SU-DHL-6 (cell line): Measurements from ENCODE around the gene ZFYVE9.

Experiments
- H2AFZ ChIP-seq: fragments of 200-600 bp; sonication (generic); 2 replicates; pipeline ENCODE4 v1.6.1; 2014; ENCODE audit warnings: low read depth, mild to moderate bottlenecking, moderate library complexity, mixed read lengths, antibody characterized with exemption, low read length; ENCODE audit not compliant: severe bottlenecking
- H3F3A ChIP-seq: fragments of 200-600 bp; shearing (Covaris generic); 2 replicates; pipeline ENCODE4 v1.6.0; 2016; ENCODE audit warnings: antibody characterized with exemption, mild to moderate bottlenecking; ENCODE audit not compliant: insufficient read depth
- H3K27ac ChIP-seq: fragments of 200-600 bp; sonication (generic); 2 replicates; pipeline ENCODE4 v1.5.1; 2016; ENCODE audit warnings: low read depth, mild to moderate bottlenecking, low read length, moderate library complexity, mixed read lengths
- H3K27me3 ChIP-seq: fragments of 200-600 bp; sonication (generic), shearing (Covaris generic); 2 replicates; pipeline ENCODE4 v1.6.0; 2014; ENCODE audit warnings: mild to moderate bottlenecking, low read length
- H3K36me3 ChIP-seq: fragments of 200-600 bp; sonication (generic); 2 replicates; pipeline ENCODE4 v1.6.1; 2014; ENCODE audit warnings: mild to moderate bottlenecking, low read length, mixed read lengths
- H3K4me2 ChIP-seq: fragments of 300-600, 200-600 bp; shearing (Covaris generic), sonication (generic); 2 replicates; pipeline ENCODE4 v1.6.0; 2014; ENCODE audit warnings: low read length, low read depth, mild to moderate bottlenecking; ENCODE audit not compliant: poor library complexity, severe bottlenecking
- H3K4me3 ChIP-seq: fragments of 200-600 bp; sonication (generic); 2 replicates; pipeline ENCODE4 v1.5.1; 2014; ENCODE audit warnings: antibody characterized with exemption, low read length, mild to moderate bottlenecking, mixed read lengths; ENCODE audit not compliant: insufficient read depth, poor library complexity, severe bottlenecking
- H3K79me2 ChIP-seq: fragments of 200-600 bp; sonication (generic); 2 replicates; pipeline ENCODE4 v1.6.1; 2014; ENCODE audit warnings: mild to moderate bottlenecking, low read length, moderate library complexity; ENCODE audit not compliant: insufficient read depth
- H3K9ac ChIP-seq: fragments of 200-600 bp; sonication (generic); 2 replicates; pipeline ENCODE4 v1.7.0; 2014; ENCODE audit warnings: mild to moderate bottlenecking, low read length
- H3K9me2 ChIP-seq: fragments of 200-600 bp; sonication (generic); replicated peaks from 2 replicates; pipeline ENCODE4 v1.6.1; 2014; ENCODE audit warnings: low read length; ENCODE audit not compliant: insufficient read depth
- H3K9me3 ChIP-seq: fragments of 200-600 bp; sonication (generic); 2 replicates; pipeline ENCODE4 v1.6.1; 2014; ENCODE audit warnings: low read length, mixed read lengths; ENCODE audit not compliant: insufficient read depth
- H4K20me1 ChIP-seq: fragments of 200-600 bp; sonication (generic); 2 replicates; pipeline ENCODE4 v1.6.1; 2014; ENCODE audit warnings: low read depth, mild to moderate bottlenecking, antibody characterized with exemption, low read length, moderate library complexity, mixed read lengths
- CTCF ChIP-seq: fragments of 200-600 bp; sonication (generic); IDR thresholded peaks from one replicate; pipeline ENCODE4 v1.5.1; 2017; ENCODE audit warnings: antibody characterized with exemption, mild to moderate bottlenecking, low read length, moderate library complexity; ENCODE audit not compliant: insufficient read depth, poor library complexity, severe bottlenecking
- EZH2phosphoT487 ChIP-seq: fragments of 200-600 bp; sonication (generic), shearing (Covaris generic); conservative IDR thresholded peaks from 2 replicates; pipeline ENCODE4 v1.6.1; 2018; ENCODE audit warnings: mild to moderate bottlenecking, antibody characterized with exemption, low read length, moderate library complexity, mixed read lengths

The ZFYVE9 gene

GRCh38 chr1:52156460-52156859, 14.6 kb downstream of the ZFYVE9 start:
- Histone ChIP-seq H2AFZ (no peak overlapping the region), H4K20me1 (no peaks in the 10 kb centered on the region), H3K9me2 (no peaks in the 10 kb centered on the region), H3K79me2 (no peaks in the 10 kb centered on the region), H3K27ac (no peak overlapping the region), H3K27me3 (no peaks in the 10 kb centered on the region), H3F3A (no peaks in the 10 kb centered on the region), H3K4me3 (no peak overlapping the region), H3K36me3 (no peaks in the 10 kb centered on the region), H3K9ac (no peak overlapping the region), H3K9me3 (no peaks in the 10 kb centered on the region), H3K4me2 (no peak overlapping the region)
- TF ChIP-seq CTCF = no peak
- no peak for TF ChIP-seq EZH2phosphoT487

- no peak overlapping the region for H2AFZ ChIP-seq
- H3K27ac ChIP-seq = no peak overlapping the region
- H3F3A ChIP-seq = no peaks in the 10 kb centered on the region
- H3K79me2 ChIP-seq = no peaks in the 10 kb centered on the region
- H3K9ac ChIP-seq = no peak overlapping the region
- H3K4me3 ChIP-seq = no peak overlapping the region
- H3K9me2 ChIP-seq = no peaks in the 10 kb centered on the region
- no peaks in the 10 kb centered on the region for H4K20me1 ChIP-seq
- TF ChIP-seq CTCF (no peak), EZH2phosphoT487 (no peak)
- H3K9me3 ChIP-seq = no peaks in the 10 kb centered on the region
- H3K27me3 ChIP-seq = no peaks in the 10 kb centered on the region
- no peaks in the 10 kb centered on the region for H3K36me3 ChIP-seq
- H3K4me2 ChIP-seq = no peak overlapping the region
Measured at GRCh38 chr1:52157582-52157981, 15.7 kb downstream of the ZFYVE9 start.

GRCh38 chr1:52158218-52158617, 16.3 kb downstream of the ZFYVE9 start:
- H3K27ac ChIP-seq = no peak overlapping the region
- TF ChIP-seq EZH2phosphoT487 (no peak), CTCF (no peak)
- H3K9ac ChIP-seq = no peak overlapping the region
- H2AFZ ChIP-seq = no peak overlapping the region
- H4K20me1 ChIP-seq = no peaks in the 10 kb centered on the region
- no peaks in the 10 kb centered on the region for H3K9me2 ChIP-seq
- no peaks in the 10 kb centered on the region for H3K36me3 ChIP-seq
- H3K4me3 ChIP-seq = no peak overlapping the region
- H3K79me2 ChIP-seq = no peaks in the 10 kb centered on the region
- no peaks in the 10 kb centered on the region for H3K27me3 ChIP-seq
- no peaks in the 10 kb centered on the region for H3F3A ChIP-seq
- no peaks in the 10 kb centered on the region for H3K9me3 ChIP-seq
- no peak overlapping the region for H3K4me2 ChIP-seq
